Effector CD4-positive, alpha-beta T cell (primary cell): ENCODE results near the gene TFEB.

ENCODE experiments used
- DNase-seq: peaks from one replicate; pipeline ENCODE4 v3.0.0-alpha.2; 2020

Gene TFEB

DNA sequence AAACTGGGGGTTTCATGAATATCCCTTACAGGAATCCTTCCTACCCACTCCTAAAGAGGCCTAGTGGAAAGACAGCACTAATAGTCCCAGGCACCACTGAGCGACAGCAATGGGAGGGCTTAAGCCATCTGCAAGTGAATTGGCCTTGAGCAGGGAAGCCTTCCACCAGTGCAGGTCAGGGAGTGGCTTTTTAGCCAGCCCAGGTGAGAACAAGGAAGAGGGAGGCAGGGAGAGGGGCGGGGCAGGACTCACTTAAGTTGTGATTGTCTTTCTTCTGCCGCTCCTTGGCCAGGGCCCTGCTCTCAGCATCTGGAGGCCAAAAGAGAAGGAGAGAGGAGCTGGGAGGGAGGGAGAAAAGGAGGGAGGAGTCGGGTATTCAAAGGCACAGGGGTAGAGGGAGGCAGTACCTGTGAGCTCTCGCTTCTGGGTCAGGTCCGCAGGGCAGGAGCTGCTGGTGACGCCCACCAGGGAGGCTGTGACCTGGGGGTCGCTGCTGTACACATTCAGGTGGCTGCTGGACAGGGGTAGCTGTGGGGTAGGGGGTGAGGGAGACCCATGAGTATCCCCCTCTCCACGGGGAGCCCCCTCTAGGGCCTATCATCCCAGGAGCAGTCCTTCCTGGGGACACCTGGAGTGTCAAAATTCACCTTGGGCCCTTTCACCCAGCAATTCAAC is 47.8 kb downstream of the TFEB start:
- DNase-seq = no peak

DNA sequence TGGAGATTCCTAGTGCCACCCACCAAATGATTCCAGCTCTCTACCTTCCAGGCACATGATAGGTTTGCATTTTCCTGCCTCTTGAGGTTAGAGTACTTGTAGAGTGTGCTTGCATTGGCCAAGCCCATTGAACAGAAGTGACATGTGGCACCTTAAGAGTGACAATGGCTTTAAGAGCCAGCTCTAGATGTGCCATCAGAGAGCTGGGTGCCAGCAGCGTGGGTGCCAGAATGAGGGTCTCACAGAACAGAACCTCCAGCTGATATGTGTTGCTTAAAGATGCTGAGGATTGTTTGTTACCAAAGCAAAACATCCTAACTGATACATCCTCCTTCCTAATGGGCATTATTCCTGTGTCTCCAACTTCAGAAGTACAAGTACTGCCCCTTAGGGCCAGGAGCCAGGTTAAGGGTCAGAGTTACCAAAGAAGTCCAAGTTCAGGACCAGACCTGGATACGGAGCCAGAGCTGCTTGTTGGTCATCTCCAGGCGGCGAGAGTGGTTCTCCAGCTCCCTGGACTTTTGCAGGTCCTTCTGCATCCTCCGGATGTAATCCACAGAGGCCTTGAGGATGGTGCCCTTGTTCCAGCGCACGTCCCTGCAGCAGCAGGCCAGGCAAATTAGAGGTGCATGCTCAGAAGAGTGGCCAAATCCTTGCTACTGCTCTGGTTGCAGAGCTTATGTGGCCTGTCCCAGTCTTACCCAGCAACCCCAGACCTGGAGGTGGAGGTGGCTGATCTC is 49.6 kb downstream of the TFEB start:
- DNase-seq = no peak

DNA sequence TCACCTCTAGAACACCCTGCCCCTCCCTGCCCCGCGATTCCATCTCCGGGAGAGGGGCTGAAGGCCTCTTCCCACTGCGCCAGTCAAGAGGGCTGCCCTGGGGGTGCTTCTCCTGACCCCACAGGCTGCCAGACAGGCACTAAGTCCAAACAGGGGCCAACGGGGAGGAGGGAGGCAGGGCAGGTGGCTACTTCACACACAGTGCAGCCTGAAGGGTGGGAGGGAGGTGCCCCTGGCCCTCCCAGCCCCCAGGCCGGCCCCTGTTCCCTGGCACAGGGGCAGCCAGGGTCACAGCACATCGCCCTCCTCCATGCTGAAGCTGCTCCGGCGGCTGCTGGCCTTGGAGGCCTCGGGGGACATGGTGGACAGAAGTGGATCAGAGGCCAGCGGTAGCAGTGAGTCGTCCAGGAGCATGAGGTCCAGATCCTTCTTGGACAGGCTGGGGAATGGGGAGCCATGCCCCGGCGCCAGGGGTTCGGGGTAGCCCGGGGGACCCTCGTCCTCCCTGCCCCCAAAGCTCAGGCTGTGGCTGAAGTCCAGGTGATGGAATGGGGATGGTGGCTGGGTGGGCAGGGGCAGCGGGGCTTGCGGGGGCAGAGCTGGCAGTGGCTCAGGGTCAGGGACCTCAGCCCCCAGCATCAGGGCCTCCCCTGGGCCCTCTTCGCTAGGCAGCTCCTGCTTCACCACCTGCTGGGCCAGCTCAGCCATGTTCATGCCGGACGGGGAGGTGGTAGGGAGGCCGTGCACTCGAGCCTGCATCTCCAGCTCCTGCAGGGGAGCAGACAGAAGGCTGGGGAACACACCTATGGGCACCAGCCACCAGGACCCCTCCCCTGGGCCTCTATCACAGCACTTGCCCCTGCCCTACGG is 50.9 kb downstream of the TFEB start:
- DNase-seq = no peak

DNA sequence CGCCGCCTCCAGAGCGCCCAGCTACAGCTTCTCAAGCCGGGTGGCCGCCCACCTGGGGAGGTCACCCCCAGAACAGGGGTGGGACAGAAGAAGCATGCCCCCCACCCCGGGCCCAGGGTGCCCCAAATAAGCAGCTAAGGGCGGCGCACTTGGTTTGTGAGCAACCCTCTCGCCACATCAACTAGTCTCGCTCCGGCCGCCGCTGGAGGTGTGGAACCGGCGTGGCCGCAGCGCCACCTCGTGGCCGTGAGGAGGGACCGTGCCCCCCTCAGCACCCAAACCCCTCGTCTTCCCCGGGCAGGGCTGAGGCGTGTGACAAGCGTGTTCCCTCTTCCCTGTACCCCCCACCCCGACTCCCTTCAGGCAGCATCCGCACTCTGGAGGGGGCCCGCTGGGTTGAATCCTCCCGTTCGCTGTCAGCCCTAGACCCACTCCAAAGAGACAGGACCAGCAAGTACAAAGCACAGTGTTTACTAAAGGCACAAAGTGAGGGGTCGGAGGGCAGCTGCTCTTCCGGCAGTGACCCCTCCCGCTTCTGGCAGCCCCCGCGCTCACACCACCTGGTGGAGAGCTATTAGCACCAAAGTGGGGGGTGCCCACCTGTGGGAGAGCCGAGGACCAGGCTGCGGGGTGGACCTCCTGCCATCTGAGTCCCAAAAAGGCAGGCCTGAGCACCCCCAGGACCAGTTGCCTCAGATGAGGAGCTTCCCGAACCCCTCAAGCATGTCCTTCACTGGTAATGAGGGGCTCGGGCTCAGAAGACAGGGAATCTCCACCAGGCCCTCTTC is 51.7 kb downstream of the TFEB start:
- peak; percentile 64 for DNase-seq

DNA sequence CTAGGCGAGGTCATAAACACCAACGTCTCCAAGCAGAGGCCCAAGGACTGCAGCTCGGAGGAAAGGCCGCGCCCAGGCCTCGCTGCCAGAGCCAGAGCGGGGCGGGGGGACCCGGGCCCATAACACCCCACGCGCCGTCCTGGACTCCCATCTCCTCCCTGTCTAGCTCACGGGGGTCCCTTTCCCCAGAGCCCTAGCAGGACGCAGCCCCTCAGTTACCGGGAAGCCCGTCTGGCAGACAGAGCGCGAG is 52.2 kb downstream of the TFEB start:
- no peak for DNase-seq

DNA sequence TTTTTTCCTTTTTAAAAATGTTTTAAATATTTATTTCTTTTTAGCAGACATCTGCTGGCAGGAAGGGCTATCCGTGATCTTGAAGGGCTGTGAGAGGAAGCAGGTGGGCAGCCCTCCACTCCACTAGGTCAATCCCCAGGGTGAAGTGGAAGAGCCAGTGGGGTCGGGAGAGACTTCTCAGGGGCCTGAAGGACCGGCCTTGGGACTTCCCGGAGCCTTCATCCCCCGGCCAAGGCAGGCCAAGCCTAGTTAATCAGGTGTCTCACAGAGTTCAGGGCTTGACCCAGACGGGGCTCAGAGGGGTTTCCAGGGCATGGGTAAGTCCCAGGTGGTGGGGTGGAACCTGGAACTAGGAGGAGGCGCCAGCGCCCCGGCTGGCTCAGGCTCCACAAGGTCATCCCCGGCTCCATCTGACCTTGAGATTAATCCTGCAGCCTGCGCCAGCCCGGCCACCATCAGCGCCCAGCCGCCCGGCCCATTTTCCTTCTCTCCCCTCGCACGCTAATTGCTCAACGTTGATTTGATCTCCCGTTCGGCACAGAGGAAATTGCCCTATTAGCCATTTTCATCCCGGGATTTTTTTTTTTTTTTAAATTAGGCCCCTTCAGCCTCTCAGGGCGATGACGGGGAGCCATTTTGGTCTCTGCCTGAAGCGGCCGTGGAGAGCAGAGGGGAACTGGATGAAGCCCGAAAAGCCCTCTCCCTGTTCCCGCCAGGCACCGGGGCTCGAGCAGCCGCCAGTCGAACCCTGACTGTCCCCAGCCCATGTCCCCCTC is 52.7 kb downstream of the TFEB start:
- DNase-seq = no peak

DNA sequence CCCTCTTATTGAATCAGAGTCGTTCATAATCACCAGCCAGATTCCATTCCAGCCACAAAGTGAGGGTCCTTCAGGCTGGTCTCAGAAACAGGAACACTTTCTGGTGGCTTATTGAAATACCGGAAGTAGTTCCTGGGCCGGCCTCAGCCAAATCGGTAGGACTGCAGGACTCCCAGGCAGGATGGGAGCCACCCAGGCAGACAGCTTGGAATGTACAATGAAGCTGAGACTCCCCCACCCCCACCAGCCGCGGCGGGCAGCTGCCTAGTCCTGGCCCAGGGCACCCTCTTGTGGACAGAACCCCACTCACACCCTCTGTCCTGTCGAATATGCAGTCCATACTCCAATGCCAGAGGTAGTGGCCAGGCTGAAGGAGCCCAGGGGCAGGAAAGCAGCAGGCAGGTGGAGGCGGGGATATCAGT is 53.3 kb downstream of the TFEB start:
- DNase-seq = peak; percentile 44

DNA sequence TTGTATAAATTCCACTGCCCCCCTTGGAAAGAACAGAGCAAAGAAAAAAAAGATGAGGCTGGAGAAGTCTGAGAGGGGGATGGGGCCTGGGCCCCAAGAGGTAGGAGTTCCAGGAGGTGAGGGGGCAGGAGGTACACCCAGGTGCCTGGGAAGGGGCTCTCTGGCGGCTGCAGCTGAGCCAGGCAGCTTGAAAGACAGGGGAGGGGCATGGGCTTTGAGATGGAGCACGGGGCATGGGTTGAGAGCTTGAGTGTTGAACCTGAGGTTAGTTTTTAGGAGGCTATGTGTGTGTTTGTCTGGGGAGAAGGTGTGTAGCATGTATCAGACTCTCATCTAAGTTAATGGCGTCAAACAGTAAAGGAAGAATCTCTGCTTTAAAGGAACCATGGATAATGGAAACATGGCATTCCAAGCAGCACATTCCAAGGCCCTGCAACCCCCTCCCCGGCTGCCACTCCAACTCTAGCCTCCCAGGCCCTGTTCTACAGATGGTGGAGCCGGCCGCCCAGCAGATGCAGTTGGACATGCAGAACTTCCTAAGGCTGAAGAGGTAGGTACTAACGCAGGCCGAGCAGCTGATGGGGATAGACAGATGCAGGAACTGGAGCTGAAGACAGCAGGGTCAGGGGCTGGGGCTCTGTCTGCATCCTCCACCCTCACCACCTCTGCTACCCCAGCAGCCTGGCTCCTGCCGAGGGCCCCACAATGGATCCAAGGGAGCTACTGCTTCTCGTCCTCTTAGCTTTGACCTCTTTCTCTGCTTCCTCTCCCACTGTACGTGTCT is 55.0 kb downstream of the TFEB start:
- DNase-seq = no peak

DNA sequence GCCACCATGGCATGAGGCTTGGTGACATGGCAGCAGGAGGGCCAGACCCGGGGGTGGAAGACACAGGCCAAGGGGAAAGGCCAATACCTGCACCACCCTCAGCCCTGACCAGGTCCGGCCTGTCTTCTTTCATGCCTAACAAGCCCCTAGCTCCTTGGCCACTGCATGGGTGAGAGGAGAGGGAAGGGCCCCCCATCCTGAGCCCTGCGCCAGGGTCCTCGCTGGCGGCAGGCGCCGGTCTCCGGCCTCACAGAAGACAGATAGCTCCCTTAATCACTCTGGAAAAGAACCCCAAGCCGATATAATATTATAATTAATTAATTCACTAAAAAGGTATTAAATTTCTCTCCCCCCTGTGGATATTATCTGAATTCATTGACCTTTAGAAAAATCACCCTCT is 55.7 kb downstream of the TFEB start:
- DNase-seq = no peak

DNA sequence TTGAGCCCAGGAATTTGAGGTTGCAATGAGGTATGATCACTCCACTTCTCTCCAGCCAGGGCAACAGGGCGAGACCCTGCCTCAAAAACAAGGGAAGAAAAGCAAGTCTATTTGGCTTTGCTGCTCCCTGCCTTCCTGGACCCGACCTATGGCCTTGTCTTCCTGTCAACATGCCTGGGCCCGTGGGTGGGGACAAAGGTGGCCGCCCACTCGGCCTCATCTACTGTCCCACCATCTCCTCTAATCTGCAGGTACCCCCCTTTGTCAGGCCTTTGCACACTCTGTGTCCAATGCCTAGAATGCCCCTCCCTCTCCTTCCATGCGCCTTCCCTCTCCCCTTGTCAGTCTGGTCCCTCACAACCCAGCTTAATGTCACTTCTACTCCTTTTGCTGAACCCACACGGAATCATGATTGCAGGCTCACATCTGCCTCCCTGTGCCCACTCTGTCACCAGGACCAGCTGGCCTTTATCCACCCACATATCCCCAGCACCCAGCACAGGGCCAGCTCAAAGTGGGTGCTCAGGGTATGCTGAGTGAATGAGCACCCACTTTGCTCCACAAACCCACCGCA is 56.8 kb downstream of the TFEB start:
- no peak for DNase-seq

DNA sequence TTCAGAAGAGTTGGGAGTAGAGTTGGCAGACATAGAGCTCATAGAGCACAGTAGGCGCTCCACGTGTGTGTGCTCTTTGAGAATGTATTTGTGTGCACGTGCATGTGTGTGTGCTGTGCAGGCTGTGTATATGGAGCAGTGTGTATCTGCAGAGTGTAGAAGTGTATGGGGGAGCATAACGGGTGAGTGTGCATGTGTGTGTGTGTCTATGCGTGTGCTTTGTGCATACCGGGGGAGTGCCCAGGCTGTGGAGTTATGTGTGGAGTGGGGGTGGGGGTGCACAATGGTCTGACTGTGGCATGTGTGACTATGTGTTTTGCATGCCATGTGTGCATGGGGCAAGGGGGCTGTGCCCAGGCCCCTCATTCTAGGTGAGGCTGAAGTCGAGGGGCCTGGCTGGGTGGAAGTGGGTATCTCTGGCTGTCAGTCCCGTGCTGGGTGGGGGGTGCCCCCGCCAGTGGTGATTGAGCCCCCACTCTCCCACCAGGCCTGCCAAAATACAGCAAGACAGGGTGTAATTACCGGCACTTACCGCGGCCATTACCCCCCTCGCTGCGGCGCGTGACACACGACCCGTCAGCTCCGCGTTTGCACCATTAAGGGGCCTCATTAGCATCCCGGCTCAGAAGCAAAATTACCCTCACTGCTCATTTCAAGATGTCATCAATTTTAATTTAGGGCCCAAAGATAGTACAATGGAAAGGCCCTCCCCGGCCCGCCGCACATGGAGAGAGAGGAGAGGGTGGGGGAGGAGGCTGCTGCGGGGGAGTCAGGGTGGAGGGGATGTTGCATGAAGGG is 58.1 kb downstream of the TFEB start:
- no peak for DNase-seq

DNA sequence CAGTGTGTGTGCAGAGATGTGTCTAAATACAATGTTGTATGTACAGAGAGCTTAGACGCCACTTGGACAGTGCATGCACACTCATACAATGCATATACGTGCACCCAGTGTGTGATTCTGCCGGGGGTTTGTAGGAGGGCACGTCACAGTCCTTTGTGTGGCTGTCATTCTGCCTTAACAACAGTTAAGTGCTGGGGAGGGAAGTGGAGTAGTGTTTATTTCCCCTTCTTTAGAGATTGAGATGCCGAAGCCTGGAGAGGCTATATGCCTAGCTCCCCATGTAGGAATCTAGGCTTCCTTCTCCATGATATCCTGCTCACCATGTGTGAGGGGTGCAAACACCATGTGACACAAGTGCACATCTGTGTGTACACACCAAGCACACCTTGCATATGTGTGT is 59.0 kb downstream of the TFEB start:
- DNase-seq = no peak

DNA sequence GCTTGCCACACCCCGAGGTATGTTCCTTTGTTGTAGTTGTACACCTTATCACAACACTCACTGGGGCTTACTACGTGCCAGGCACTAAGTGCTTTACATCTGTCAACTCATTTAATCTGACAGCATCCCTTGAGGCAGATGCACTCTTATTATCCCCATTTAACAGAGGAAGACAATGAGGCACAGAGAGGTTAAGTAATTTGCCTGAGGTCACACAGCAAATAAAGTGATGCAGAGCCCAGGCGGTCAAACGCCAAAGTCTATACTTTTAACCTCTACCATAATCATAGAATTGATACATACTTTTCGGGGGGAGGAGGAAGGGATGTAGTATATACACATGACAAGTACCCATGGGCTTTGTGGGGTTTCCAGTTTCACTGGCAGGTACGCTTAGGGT is 59.4 kb downstream of the TFEB start:
- DNase-seq = no peak

DNA sequence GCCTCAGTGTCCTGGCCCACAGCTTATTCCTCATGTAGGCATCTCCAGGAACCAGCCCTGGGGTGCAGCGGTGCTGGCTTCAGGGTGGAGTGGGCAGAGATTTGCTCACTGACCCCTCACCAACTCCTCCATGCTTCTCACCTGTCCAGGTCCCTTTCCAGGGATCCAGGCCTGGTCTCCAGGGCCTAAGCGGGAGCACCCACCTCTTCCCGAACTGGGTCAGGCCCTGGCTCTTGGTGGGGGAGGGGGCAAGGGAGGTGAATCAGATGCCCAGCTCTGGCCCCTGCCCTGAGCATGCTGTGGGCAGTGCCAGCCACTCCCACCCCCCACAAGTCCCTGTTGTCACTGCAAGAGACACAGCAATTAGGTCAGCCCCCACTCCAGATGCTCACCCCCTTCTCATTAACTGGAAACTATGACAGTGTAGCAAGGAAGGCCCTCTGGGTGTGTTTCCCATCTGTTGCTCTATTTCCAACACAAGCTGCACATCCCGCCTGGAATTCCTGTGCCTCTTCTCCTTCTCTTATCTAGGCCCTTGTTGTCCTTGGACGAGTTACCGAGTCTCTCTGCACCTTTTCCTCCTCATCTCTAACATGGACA is 60.1 kb downstream of the TFEB start:
- no peak for DNase-seq

DNA sequence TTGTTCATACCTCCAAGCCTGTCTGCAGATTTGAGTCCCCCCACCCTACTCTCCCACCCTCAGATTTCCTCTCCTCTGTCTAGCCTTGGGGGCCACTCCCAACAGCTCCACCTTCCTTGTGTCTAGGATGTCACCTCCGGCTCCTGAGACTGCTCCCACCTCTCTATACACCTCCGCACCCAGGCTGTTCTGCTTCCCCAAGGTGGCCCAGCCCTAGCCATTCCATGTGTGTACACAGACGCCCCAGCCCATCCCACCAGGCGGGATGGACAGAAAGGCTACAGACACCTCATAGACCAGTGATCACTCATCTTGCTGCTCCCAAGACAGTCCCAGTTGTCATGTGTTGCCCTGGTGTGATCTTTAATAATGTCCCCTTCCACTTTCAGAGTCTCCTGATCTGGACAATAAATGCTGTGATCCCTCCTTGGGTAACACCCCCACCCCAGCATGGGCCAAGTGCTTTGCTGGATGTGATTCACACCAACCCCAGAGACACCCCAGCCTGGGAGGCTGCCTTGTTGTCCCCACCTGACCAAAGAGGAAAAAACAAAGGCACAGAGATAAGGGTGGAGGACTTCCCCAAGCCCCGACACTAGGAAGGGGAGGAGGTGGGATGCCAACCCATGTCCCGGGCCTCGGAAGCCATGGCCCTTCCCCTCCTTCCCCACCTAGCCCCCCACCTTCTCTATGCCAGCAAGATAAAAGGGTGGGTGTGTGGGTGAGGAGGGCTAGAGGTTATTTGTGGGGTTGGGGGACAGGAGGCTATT is 61.0 kb downstream of the TFEB start:
- no peak for DNase-seq

DNA sequence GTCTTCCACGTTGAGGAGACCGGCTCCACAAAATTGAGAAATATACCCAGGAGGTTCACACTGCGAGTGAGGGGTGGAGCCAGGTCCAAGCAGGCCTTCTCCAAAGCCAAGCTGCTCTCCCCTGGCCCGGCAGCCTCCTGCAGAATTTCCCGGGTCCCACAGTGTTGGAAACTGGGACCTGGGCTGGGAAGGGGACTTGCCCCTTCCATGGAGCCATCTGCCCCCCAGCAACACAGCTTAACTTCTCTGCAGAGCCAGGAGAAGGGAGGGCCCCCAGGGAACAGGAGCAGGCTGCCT is 61.8 kb downstream of the TFEB start:
- no peak for DNase-seq

DNA sequence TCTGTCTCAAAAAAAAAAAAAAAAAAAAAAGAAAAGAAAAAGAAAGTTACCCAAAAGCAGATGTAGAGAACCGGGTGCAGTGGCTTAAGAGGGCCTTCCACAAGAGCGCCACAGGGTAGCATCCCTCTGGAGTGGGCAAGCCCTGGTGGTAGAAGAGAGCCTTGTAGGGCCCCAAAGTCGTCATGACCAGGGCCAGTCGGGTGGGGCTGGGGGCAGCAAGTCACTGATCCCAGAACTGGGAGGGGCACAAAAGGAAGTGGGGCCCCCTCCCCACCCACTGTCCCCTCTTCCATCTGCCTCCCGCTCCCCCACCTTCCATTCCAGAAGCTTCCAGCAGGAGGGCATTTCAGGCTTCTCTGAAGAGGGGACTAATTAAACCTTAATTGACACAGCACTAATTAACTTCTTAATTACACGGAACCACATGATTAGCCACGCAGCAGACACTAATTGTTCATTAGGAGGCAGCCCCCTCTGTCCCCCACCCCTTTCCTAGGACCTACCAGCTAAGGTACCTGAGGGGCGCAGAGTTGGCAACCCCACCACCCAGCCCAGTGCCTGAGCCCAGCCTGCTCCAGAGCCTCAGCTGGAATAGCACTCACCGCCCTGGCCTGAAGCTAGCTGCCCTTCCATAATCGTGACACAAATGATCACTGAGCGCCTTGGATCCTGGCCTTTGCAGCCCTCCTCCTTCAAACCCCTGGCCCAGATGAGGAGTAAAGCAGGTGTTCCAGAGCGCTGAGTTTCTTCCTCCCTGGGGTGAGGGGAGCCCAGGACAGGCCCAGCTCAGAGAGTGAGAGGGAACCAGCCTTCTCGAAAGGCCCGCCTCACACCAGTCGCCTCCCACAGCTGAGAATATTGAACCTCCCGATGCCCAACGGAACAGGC is 62.3 kb downstream of the TFEB start:
- DNase-seq = no peak

DNA sequence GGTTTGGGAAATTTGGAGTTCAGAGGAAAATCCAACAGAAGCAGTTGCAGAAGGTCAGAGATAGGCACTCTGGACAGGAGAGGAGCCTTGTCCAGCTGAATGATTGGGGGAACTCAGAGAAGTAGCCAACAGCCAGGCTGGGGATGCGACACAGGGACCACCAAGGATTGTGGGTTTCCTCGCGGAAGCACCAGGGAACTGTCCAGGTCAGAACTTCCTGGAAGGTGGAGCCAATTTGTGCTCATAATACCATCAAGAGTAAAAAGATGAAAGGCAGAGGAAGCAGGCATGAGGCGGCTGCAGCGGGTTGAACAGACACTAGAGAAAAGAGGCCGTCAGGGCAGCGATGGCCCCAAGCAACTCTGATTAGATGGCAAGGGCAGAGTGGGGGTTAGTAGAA is 63.4 kb downstream of the TFEB start:
- DNase-seq = no peak
